ENCODE results near the gene MRPL48.

GRCh38 chr11:73907191-73907590, 119.5 kb downstream of the MRPL48 start:
- TF ChIP-seq TAF1 (IDR thresholded peaks at IDR 0.05; ENCODE audit: low read depth, low read length) (no peak), CREB1 (IDR thresholded peaks at IDR 0.05) (no peak), CTCF (IDR thresholded peaks at IDR 0.05; ENCODE audit: control extremely low read depth in 1 of 3, insufficient read depth in 1 of 3, low read depth in 1 of 3, low read length in 3 of 3) (peak; percentile 20 to 37 (median 28)), POLR2A (IDR thresholded peaks at IDR 0.05; ENCODE audit: control extremely low read depth in 1 of 2, low read depth in 2 of 2, low read length in 2 of 2) (no peak), TEAD4 (IDR thresholded peaks at IDR 0.05; ENCODE audit: low read depth, low read length) (no peak), RFX5 (IDR thresholded peaks at IDR 0.05; ENCODE audit: borderline replicate concordance, low read depth, low read length) (no peak), RAD21 (IDR thresholded peaks at IDR 0.05 in 1 of 2, conservative IDR thresholded peaks at IDR 0.05 in 1 of 2; ENCODE audit: low read depth in 2 of 2, low read length in 2 of 2) (peak in 1 of 2 experiments; percentile 40; a peak in 1 of 4 replicates)
